IMR-90 (cell line): Measurements from ENCODE around the gene RAB33B. TPM values are rescaled to one million over a fixed set of nuclear protein-coding genes. Genes with fewer than 3 reads are reported as not detected.

Experiments used
- ATAC-seq: fragments of 200-7000 bp; cut with Tn5 transposase; 2 replicates; pipeline ENCODE4 v1.9.1; 2020; ENCODE audit warnings: low read depth, mild to moderate bottlenecking, moderate library complexity
- BruUV-seq: library from RNA; stranded (reverse); fragments of 400-500 nt; replicated peaks from 2 replicates; lab custom pipeline; 2021; lab: Mats Ljungman, UMichigan
- CTCF ChIA-PET: fragments of 300-600 bp; formaldehyde crosslinking; extraction: SDS; loops from one replicate; lab custom pipeline; 2021; ENCODE audit warnings: antibody characterized with exemption; lab: Yijun Ruan, JAX
- POLR2A ChIA-PET: fragments of 300-600 bp; sonication (Branson Sonifier 250); formaldehyde crosslinking; loops from one replicate; lab custom pipeline; 2022; ENCODE audit warnings: antibody characterized with exemption; ENCODE audit not compliant: unreplicated experiment; lab: Charles Lee
- DNase-seq: peaks from one replicate; pipeline ENCODE4 v3.0.0; 2013
- H2AFZ ChIP-seq: replicated peaks from 2 replicates; pipeline ENCODE3; 2013; ENCODE audit warnings: low read length, mild to moderate bottlenecking; ENCODE audit not compliant: poor library complexity
- H2AK5ac ChIP-seq: 2 replicates; pipeline ENCODE4 v1.6.1; 2013; ENCODE audit warnings: low read depth, low read length, inconsistent platforms
- H2AK9ac ChIP-seq: replicated peaks from 2 replicates; pipeline ENCODE3; 2013; ENCODE audit warnings: mild to moderate bottlenecking, low read depth, low read length, moderate library complexity; ENCODE audit not compliant: poor library complexity
- H2BK120ac ChIP-seq: 2 replicates; pipeline ENCODE4 v1.6.1; 2013; ENCODE audit warnings: low read depth, low read length, inconsistent platforms
- H2BK15ac ChIP-seq: 3 replicates; pipeline ENCODE4 v1.6.1; 2013; ENCODE audit warnings: low read depth, low read length, inconsistent platforms
- H2BK20ac ChIP-seq: 2 replicates; pipeline ENCODE4 v1.6.1; 2013; ENCODE audit warnings: low read depth, mild to moderate bottlenecking, inconsistent platforms, low read length, moderate library complexity
- H2BK5ac ChIP-seq: 2 replicates; pipeline ENCODE4 v1.6.1; 2013; ENCODE audit warnings: mild to moderate bottlenecking, low read depth, low read length, inconsistent platforms; ENCODE audit not compliant: poor library complexity, severe bottlenecking
- H3K14ac ChIP-seq: replicated peaks from 2 replicates; pipeline ENCODE4 v1.6.1; 2013; ENCODE audit warnings: low read depth, low read length, inconsistent platforms
- H3K18ac ChIP-seq: 2 replicates; pipeline ENCODE4 v1.6.1; 2013; ENCODE audit warnings: low read depth, low read length, control low read depth
- H3K23ac ChIP-seq: 2 replicates; pipeline ENCODE4 v1.6.1; 2013; ENCODE audit warnings: low read depth, low read length, inconsistent platforms
- H3K27ac ChIP-seq: 2 replicates; pipeline ENCODE4 v1.5.1; 2013; ENCODE audit warnings: mild to moderate bottlenecking, control low read depth, low read length; ENCODE audit not compliant: insufficient read depth
- H3K27me3 ChIP-seq: 2 replicates; pipeline ENCODE4 v1.6.1; 2013; ENCODE audit warnings: low read length; ENCODE audit not compliant: control insufficient read depth, insufficient read depth
- H3K36me3 ChIP-seq: 2 replicates; pipeline ENCODE4 v1.6.1; 2013; ENCODE audit warnings: low read length, mixed read lengths; ENCODE audit not compliant: control insufficient read depth, insufficient read depth
- H3K4ac ChIP-seq: 2 replicates; pipeline ENCODE4 v1.6.1; 2013; ENCODE audit warnings: low read depth, low read length, inconsistent platforms
- H3K4me1 ChIP-seq: 2 replicates; pipeline ENCODE4 v1.6.1; 2013; ENCODE audit warnings: low read length, mixed read lengths; ENCODE audit not compliant: control insufficient read depth, insufficient read depth
- H3K4me2 ChIP-seq: 2 replicates; pipeline ENCODE4 v1.6.1; 2013; ENCODE audit warnings: low read depth, mild to moderate bottlenecking, control low read depth, low read length, moderate library complexity
- H3K4me3 ChIP-seq: 2 replicates; pipeline ENCODE4 v1.5.1; 2013; ENCODE audit warnings: low read depth, mild to moderate bottlenecking, control low read depth, low read length, moderate library complexity; ENCODE audit not compliant: insufficient read depth
- H3K56ac ChIP-seq: 2 replicates; pipeline ENCODE4 v1.6.1; 2013; ENCODE audit warnings: low read length, inconsistent platforms; ENCODE audit not compliant: insufficient read depth; ENCODE audit errors: extremely low read depth
- H3K79me1 ChIP-seq, 2 experiments: 2 replicates each; pipeline ENCODE4 v1.6.1; 2013; ENCODE audit warnings: low read length in 2 of 2, inconsistent platforms in 1 of 2, low read depth in 1 of 2
- H3K9ac ChIP-seq: 2 replicates; pipeline ENCODE4 v1.6.1; 2013; ENCODE audit warnings: low read depth, low read length, control low read depth
- H3K9me1 ChIP-seq: 2 replicates; pipeline ENCODE4 v1.6.1; 2013; ENCODE audit warnings: low read length, inconsistent platforms; ENCODE audit not compliant: insufficient read depth
- H3K9me3 ChIP-seq: 2 replicates; pipeline ENCODE4 v1.6.1; 2013; ENCODE audit warnings: low read length; ENCODE audit not compliant: control insufficient read depth, insufficient read depth
- H4K20me1 ChIP-seq: 2 replicates; pipeline ENCODE4 v1.6.1; 2013; ENCODE audit warnings: low read length, inconsistent platforms; ENCODE audit not compliant: insufficient read depth
- H4K5ac ChIP-seq: 2 replicates; pipeline ENCODE4 v1.6.1; 2013; ENCODE audit warnings: mild to moderate bottlenecking, low read depth, low read length, control low read depth
- H4K8ac ChIP-seq, 2 experiments: 2 replicates each; pipeline ENCODE4 v1.6.1; 2013; ENCODE audit warnings: low read depth in 2 of 2, low read length in 2 of 2, control low read depth in 1 of 2, inconsistent platforms in 1 of 2
- H4K91ac ChIP-seq: 2 replicates; pipeline ENCODE4 v1.6.1; 2013; ENCODE audit warnings: low read depth, low read length, inconsistent platforms; ENCODE audit not compliant: insufficient read depth
- BHLHE40 ChIP-seq: fragments of 150-350 bp; IDR thresholded peaks from 2 replicates; pipeline ENCODE4 v1.6.1; 2016; ENCODE audit warnings: mild to moderate bottlenecking, low read depth, low read length
- CEBPB ChIP-seq: IDR thresholded peaks from 2 replicates; pipeline ENCODE4 v1.6.1; 2012; ENCODE audit warnings: low read depth, low read length, improper control_type of control experiment
- CHD1 ChIP-seq: IDR thresholded peaks from 2 replicates; pipeline ENCODE4 v1.6.1; 2012; ENCODE audit warnings: low read depth, low read length, improper control_type of control experiment
- ELK1 ChIP-seq: fragments of 150-350 bp; IDR thresholded peaks from 2 replicates; pipeline ENCODE4 v1.6.1; 2016; ENCODE audit warnings: low read depth, mild to moderate bottlenecking, low read length, moderate library complexity, borderline replicate concordance
- FOS ChIP-seq: fragments of 150-350 bp; IDR thresholded peaks from 2 replicates; pipeline ENCODE4 v1.6.1; 2016; ENCODE audit warnings: low read depth, low read length
- MAFK ChIP-seq: IDR thresholded peaks from 2 replicates; pipeline ENCODE4 v1.6.1; 2012; ENCODE audit warnings: low read depth, low read length, improper control_type of control experiment
- MAZ ChIP-seq: IDR thresholded peaks from 2 replicates; pipeline ENCODE4 v1.6.1; 2012; ENCODE audit warnings: low read depth, mild to moderate bottlenecking, low read length, improper control_type of control experiment, moderate library complexity, borderline replicate concordance
- MXI1 ChIP-seq: IDR thresholded peaks from 2 replicates; pipeline ENCODE4 v1.6.1; 2012; ENCODE audit warnings: low read depth, mild to moderate bottlenecking, low read length, moderate library complexity, borderline replicate concordance
- NFE2L2 ChIP-seq: fragments of 150-350 bp; IDR thresholded peaks from 2 replicates; pipeline ENCODE4 v1.6.1; 2016; ENCODE audit warnings: low read depth, mild to moderate bottlenecking, low read length
- POLR2A ChIP-seq: IDR thresholded peaks from 2 replicates; pipeline ENCODE4 v1.6.1; 2012; ENCODE audit warnings: mild to moderate bottlenecking, low read depth, low read length
- RAD21 ChIP-seq: IDR thresholded peaks from 2 replicates; pipeline ENCODE4 v1.6.1; 2012; ENCODE audit warnings: low read length, improper control_type of control experiment
- RCOR1 ChIP-seq: IDR thresholded peaks from 2 replicates; pipeline ENCODE4 v1.6.1; 2012; ENCODE audit warnings: mild to moderate bottlenecking, low read length, improper control_type of control experiment; ENCODE audit not compliant: insufficient replicate concordance
- RFX5 ChIP-seq: IDR thresholded peaks from 2 replicates; pipeline ENCODE4 v1.8.0; 2012; ENCODE audit warnings: low read depth, mild to moderate bottlenecking, low read length, moderate library complexity
- SMC3 ChIP-seq: fragments of 150-350 bp; IDR thresholded peaks from 2 replicates; pipeline ENCODE4 v1.6.1; 2016; ENCODE audit warnings: low read depth, mild to moderate bottlenecking, antibody characterized with exemption, low read length, moderate library complexity
- USF2 ChIP-seq: fragments of 150-350 bp; IDR thresholded peaks from 2 replicates; pipeline ENCODE4 v1.6.1; 2017; ENCODE audit warnings: mild to moderate bottlenecking, antibody characterized with exemption, low read length, low read depth
- WGBS, 2 experiments: methylation state at CpG; one replicate each; pipeline versions ENCODE4 v1.1.5 to v1.1.7; 2013; ENCODE audit warnings: missing lambda C conversion rate in 2 of 2; ENCODE audit not compliant: insufficient read length in 1 of 2; ENCODE audit errors: extremely low coverage in 2 of 2; 5-methylcytosine and 5-hydroxymethylcytosine counted together
- dilution Hi-C: fragments of 300-500 bp; cut with HindIII; formaldehyde crosslinking; loops from one replicate; pipeline ENCODE4 v1.14.3; 2018; ENCODE audit warnings: low sequenced_read_pairs; ENCODE audit not compliant: unreplicated experiment
- in situ Hi-C: fragments of 300-500 bp; cut with MboI; formaldehyde crosslinking; loops from 3 replicates; pipeline ENCODE4 v1.14.3; 2019; ENCODE audit warnings: low sequenced_read_pairs, inconsistent platforms, mixed read lengths
- intact Hi-C: fragments of 100-400 bp; cut with micrococcal nuclease; formaldehyde crosslinking; loops from 2 replicates; pipeline ENCODE4 v1.10.0; 2022
- polyA plus RNA-seq, 3 experiments: library from polyadenylated mRNA; depleted of rRNA; stranded (reverse); fragments of >200 nt; gene quantifications; 2 replicates each; pipeline ENCODE4 v1.2.3, GENCODE V29; 2012; ENCODE audit warnings: low replicate concordance in 1 of 3
- total RNA-seq: library from RNA; depleted of rRNA; stranded (reverse); fragments of >200 nt; gene quantifications from 2 replicates; pipeline ENCODE4 v1.2.3, GENCODE V29; 2012
- TF ChIP-seq, protein P1 (sequence below): conservative IDR thresholded peaks from 2 replicates; pipeline ENCODE4 v1.5.1; 2012; ENCODE audit warnings: mild to moderate bottlenecking, low read depth, low read length, improper control_type of control experiment

Gene RAB33B
- total and polyA plus RNA-seq, 2 of the 4 experiments (the other 2 are of a cell fraction): 3.7 to 7.3 TPM

- Histone ChIP-seq H2BK15ac (no peak overlapping the region), H2AK9ac (no peak overlapping the region), H3K18ac (no peak overlapping the region), H2BK120ac (no peak overlapping the region), H2AK5ac (no peak overlapping the region), H4K5ac (no peak overlapping the region), H2BK20ac (no peak overlapping the region), H3K4me1 (no peaks in the 10 kb centered on the region), H3K79me1 (no peaks in the 10 kb centered on the region; a peak in 1 of 4 replicates), H3K23ac (no peak overlapping the region), H3K14ac (no peak overlapping the region), H3K36me3 (peaks cover 39% of the 10 kb centered on the region), H3K9ac (no peak overlapping the region), H3K4me3 (no peak overlapping the region), H3K4ac (no peak overlapping the region), H2BK5ac (no peak overlapping the region), H3K27ac (no peak overlapping the region), H3K27me3 (no peaks in the 10 kb centered on the region), H3K4me2 (no peak overlapping the region), H4K20me1 (no peaks in the 10 kb centered on the region), H3K9me1 (peaks cover 2% of the 10 kb centered on the region; the same call in 1 of the 2 replicates), H4K91ac (no peak overlapping the region), H2AFZ (no peak overlapping the region), H4K8ac (no peak overlapping the region), H3K56ac (no peak overlapping the region), H3K9me3 (no peaks in the 10 kb centered on the region)
- TF ChIP-seq NFE2L2 (no peak), USF2 (no peak), CHD1 (no peak), BHLHE40 (no peak), ELK1 (no peak), RAD21 (no peak), CEBPB (no peak), SMC3 (no peak), FOS (no peak), MXI1 (no peak), MAFK (no peak), POLR2A (no peak), RCOR1 (no peak), RFX5 (no peak), MAZ (no peak)
- TF ChIP-seq, protein P1, sequence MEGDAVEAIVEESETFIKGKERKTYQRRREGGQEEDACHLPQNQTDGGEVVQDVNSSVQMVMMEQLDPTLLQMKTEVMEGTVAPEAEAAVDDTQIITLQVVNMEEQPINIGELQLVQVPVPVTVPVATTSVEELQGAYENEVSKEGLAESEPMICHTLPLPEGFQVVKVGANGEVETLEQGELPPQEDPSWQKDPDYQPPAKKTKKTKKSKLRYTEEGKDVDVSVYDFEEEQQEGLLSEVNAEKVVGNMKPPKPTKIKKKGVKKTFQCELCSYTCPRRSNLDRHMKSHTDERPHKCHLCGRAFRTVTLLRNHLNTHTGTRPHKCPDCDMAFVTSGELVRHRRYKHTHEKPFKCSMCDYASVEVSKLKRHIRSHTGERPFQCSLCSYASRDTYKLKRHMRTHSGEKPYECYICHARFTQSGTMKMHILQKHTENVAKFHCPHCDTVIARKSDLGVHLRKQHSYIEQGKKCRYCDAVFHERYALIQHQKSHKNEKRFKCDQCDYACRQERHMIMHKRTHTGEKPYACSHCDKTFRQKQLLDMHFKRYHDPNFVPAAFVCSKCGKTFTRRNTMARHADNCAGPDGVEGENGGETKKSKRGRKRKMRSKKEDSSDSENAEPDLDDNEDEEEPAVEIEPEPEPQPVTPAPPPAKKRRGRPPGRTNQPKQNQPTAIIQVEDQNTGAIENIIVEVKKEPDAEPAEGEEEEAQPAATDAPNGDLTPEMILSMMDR: no peak
- DNase-seq (no peak), ATAC-seq (no peak)
- WGBS, 2 experiments: 92% methylated on average over 4 of the region's 10 CpGs; no CpG with 5 or more reads in 1 of the 2 experiments
- intact Hi-C loops: no loop called here
- BruUV-seq: no TSS peak
- CTCF ChIA-PET: no interaction called here
- dilution Hi-C loops: no loop called here
- POLR2A ChIA-PET: no interaction called here
- in situ Hi-C loops: no loop called here
Measured at GRCh38 chr4:139511320-139511719, 57.4 kb downstream of the RAB33B start.
